ENCODE measurements around the gene TPMT. TPM values are rescaled to one million over a fixed set of nuclear protein-coding genes. Genes with fewer than 3 reads are reported as not detected.
A peak's percentile ranks its signal among the peaks of the same experiment; 100 is the strongest.

The TPMT gene
- 1 to 10 TPM; 6.3 to 9.6 (median 8.4) TPM for total RNA-seq

DNA sequence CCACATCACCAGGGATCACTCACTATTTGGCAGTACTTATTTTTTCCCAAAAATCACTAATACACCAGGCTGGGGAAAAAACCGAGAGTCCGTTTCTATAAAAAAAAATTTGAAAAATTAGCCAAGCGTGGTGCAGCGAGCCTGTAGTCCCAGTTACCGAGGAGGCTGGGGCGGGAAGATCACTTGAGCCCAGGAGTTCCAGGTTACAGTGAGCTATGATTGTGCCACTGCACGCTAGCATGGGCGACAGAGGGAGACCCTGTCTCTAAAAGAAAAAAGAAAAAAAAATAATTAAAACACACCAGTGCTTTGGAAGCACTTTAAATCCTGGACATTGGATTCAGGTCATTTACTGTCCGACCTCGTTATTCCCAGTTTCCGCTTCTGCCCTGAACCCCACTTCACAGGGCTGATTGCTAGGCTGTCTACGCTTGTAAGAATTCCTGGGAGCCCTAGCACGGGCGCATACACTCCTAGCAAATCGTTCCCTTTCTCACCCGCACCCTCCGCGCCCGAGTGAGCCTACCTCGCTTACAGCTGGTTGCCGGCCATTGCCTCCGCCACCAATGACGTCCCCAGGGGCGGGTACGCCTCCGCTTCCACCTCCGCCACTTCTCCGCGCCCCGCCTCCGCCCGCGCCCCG, at the start of gene TPMT:
TPMT (minus strand) TSS at position 571 of the 643 bp plus-strand sequence. CDS start 5,950 bp downstream, outside the sequence.
- H3K27ac ChIP-seq (replicated peaks in 1 of 4) = peak within 1 kb of the TSS; percentile 83 to 92 (median 86)
- H3K4me1 ChIP-seq = peaks cover 15 to 25% (median 22%) of the 10 kb centered on the region in 4 donors
- intact Hi-C loops (cut with DNase I) = loop anchor here (5.0 to 10.0 kb wide), 2 partner anchors 108 to 450 kb away; partner anchors contain the start of genes DEK and NUP153
- no peaks in the 10 kb centered on the region for H3K27me3 ChIP-seq
- H3K4me3 ChIP-seq = peak within 1 kb of the TSS; percentile 92 to 94 (median 93)
- no peaks in the 10 kb centered on the region for H3K9me3 ChIP-seq
- no peak for DNase-seq (ENCODE audit: extremely low spot score)
- WGBS = 0% methylated on average over 18 of the region's 34 CpGs
- H3K36me3 ChIP-seq = peaks cover 0 to 3% (median 0%) of the 10 kb centered on the region in 4 donors
- peak; percentile 56 for TF ChIP-seq POLR2A (IDR thresholded peaks at IDR 0.05; ENCODE audit: low read depth)
- TF ChIP-seq, protein P1, sequence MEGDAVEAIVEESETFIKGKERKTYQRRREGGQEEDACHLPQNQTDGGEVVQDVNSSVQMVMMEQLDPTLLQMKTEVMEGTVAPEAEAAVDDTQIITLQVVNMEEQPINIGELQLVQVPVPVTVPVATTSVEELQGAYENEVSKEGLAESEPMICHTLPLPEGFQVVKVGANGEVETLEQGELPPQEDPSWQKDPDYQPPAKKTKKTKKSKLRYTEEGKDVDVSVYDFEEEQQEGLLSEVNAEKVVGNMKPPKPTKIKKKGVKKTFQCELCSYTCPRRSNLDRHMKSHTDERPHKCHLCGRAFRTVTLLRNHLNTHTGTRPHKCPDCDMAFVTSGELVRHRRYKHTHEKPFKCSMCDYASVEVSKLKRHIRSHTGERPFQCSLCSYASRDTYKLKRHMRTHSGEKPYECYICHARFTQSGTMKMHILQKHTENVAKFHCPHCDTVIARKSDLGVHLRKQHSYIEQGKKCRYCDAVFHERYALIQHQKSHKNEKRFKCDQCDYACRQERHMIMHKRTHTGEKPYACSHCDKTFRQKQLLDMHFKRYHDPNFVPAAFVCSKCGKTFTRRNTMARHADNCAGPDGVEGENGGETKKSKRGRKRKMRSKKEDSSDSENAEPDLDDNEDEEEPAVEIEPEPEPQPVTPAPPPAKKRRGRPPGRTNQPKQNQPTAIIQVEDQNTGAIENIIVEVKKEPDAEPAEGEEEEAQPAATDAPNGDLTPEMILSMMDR (IDR thresholded peaks at IDR 0.05) = no peak
- peak; percentile 77 to 94 for TF ChIP-seq POLR2AphosphoS5 (IDR thresholded peaks at IDR 0.05)

- no peak overlapping the region for H3K4me3 ChIP-seq
- TF ChIP-seq, protein P1 (IDR thresholded peaks at IDR 0.05) = no peak
- TF ChIP-seq EP300 (IDR thresholded peaks at IDR 0.05) = no peak
- TF ChIP-seq POLR2A (IDR thresholded peaks at IDR 0.05; ENCODE audit: low read depth) = no peak
- no peak for TF ChIP-seq POLR2AphosphoS5 (IDR thresholded peaks at IDR 0.05)
- H3K36me3 ChIP-seq = peaks cover 0 to 75% (median 43%) of the 10 kb centered on the region in 4 donors
- intact Hi-C loops (cut with DNase I) = no loop called here
- H3K4me1 ChIP-seq = peaks cover 0 to 10% (median 10%) of the 10 kb centered on the region in 4 donors
- WGBS = 95% methylated on average over 6 of the region's 6 CpGs
- no peak overlapping the region for H3K27ac ChIP-seq (replicated peaks in 1 of 4)
- no peaks in the 10 kb centered on the region for H3K27me3 ChIP-seq
- H3K9me3 ChIP-seq = no peaks in the 10 kb centered on the region
- DNase-seq (ENCODE audit: extremely low spot score) = no peak
These were observed 48.9 kb upstream of the TPMT start for GRCh38 chr6:18203786-18204185.

DNA sequence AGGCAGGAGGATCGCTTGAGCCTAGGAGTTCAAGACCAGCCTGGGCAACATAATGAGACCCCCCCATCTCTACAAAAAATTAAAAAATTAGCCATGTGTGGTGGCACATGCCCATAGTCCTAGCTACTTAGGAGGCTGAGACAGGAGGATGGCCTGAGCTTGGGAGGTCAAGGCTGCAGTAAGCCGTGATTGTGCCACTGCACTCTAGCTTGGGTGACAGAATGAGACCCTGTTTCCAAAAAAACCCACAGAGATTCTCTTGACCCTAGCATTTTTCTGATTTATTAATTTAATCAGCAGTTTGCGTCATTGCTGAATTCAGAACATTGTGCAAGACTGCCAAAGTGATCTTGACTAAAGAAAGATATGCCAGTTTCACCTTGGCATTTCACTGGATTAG, 37.1 kb upstream of the TPMT start:
- Histone ChIP-seq H3K36me3 (peaks cover 7 to 42% (median 19%) of the 10 kb centered on the region in 4 donors), H3K4me1 (no peaks in the 10 kb centered on the region), H3K27me3 (no peaks in the 10 kb centered on the region), H3K9me3 (no peaks in the 10 kb centered on the region), H3K4me3 (no peak overlapping the region), H3K27ac (replicated peaks in 1 of 4) (no peak overlapping the region)
- WGBS = 92% methylated on average over 3 of the region's 3 CpGs
- TF ChIP-seq POLR2A (IDR thresholded peaks at IDR 0.05; ENCODE audit: low read depth) (no peak), EP300 (IDR thresholded peaks at IDR 0.05) (no peak), POLR2AphosphoS5 (IDR thresholded peaks at IDR 0.05) (no peak)
- intact Hi-C loops (cut with DNase I) = no loop called here
- DNase-seq (ENCODE audit: extremely low spot score) = no peak

- TF ChIP-seq POLR2A (IDR thresholded peaks at IDR 0.05; ENCODE audit: low read depth) (no peak), EP300 (IDR thresholded peaks at IDR 0.05) (no peak), POLR2AphosphoS5 (IDR thresholded peaks at IDR 0.05) (no peak)
- TF ChIP-seq, protein P1 (IDR thresholded peaks at IDR 0.05) = no peak
These were observed 34.3 kb upstream of the TPMT start for GRCh38 chr6:18189196-18189595.

GRCh38 chr6:18187701-18188100, 32.8 kb upstream of the TPMT start:
- 70% methylated on average over 4 of the region's 10 CpGs for WGBS

More at GRCh38 chr6:18189196-18189595, 34.3 kb upstream of the TPMT start:
- Histone ChIP-seq H3K4me1 (no peaks in the 10 kb centered on the region), H3K36me3 (peaks cover 7 to 50% (median 19%) of the 10 kb centered on the region in 4 donors), H3K4me3 (no peak overlapping the region), H3K27me3 (no peaks in the 10 kb centered on the region), H3K27ac (replicated peaks in 1 of 4) (no peak overlapping the region), H3K9me3 (no peaks in the 10 kb centered on the region)
- no peak for DNase-seq (ENCODE audit: extremely low spot score)
- intact Hi-C loops (cut with DNase I) = no loop called here
- 87% methylated on average over 2 of the region's 2 CpGs for WGBS

More at GRCh38 chr6:18187701-18188100, 32.8 kb upstream of the TPMT start:
- no peaks in the 10 kb centered on the region for H3K27me3 ChIP-seq
- no peaks in the 10 kb centered on the region for H3K9me3 ChIP-seq
- DNase-seq (ENCODE audit: extremely low spot score) = no peak
- no peaks in the 10 kb centered on the region for H3K4me1 ChIP-seq
- no peak overlapping the region for H3K4me3 ChIP-seq
- H3K27ac ChIP-seq (replicated peaks in 1 of 4) = no peak overlapping the region
- no peak for TF ChIP-seq POLR2A (IDR thresholded peaks at IDR 0.05; ENCODE audit: low read depth)
- TF ChIP-seq, protein P1 (IDR thresholded peaks at IDR 0.05) = no peak
- TF ChIP-seq EP300 (IDR thresholded peaks at IDR 0.05) = no peak
- TF ChIP-seq POLR2AphosphoS5 (IDR thresholded peaks at IDR 0.05) = no peak
- intact Hi-C loops (cut with DNase I) = no loop called here
- peaks cover 7 to 49% (median 18%) of the 10 kb centered on the region in 4 donors for H3K36me3 ChIP-seq

Data from esophagus muscularis mucosa (tissue), 4 donors.